ENCODE measurements around the gene ARL13B.
"Not testable (repeated sequence)": the region's sequence is repeated elsewhere in the genome, so short reads cannot be mapped to it uniquely, and the experiment has no call there.

Gene ARL13B

GRCh38 chr3:94001827-94002495, 22.0 kb downstream of the ARL13B start:
- no peak for DNase-seq

GRCh38 chr3:94004301-94004910, 24.5 kb downstream of the ARL13B start:
- DNase-seq = peak; percentile 40

GRCh38 chr3:94008253-94008652, 28.3 kb downstream of the ARL13B start:
- no peak for DNase-seq

GRCh38 chr3:94009608-94010007, 29.7 kb downstream of the ARL13B start:
- DNase-seq = no peak

- DNase-seq = no peak
These were observed 31.3 kb downstream of the ARL13B start for GRCh38 chr3:94011233-94011711.

- no peak for DNase-seq
These were observed 32.2 kb downstream of the ARL13B start for GRCh38 chr3:94012185-94012584.

- DNase-seq = no peak
These were observed 35.1 kb downstream of the ARL13B start for GRCh38 chr3:94015025-94015424.

GRCh38 chr3:94019659-94020058, 39.7 kb downstream of the ARL13B start:
- no peak for DNase-seq

GRCh38 chr3:94020293-94020692, 40.3 kb downstream of the ARL13B start:
- DNase-seq = no peak

GRCh38 chr3:94024385-94024784, 44.4 kb downstream of the ARL13B start:
- DNase-seq = no peak

- DNase-seq = no peak
These were observed 46.7 kb downstream of the ARL13B start for GRCh38 chr3:94026623-94027022.

GRCh38 chr3:94028093-94028837, 48.3 kb downstream of the ARL13B start, which contains the start of gene STX19:
STX19 (minus strand) TSS chr3:94028597; CDS start chr3:94015269, 13,328 bp downstream.
- peak; percentile 14 for DNase-seq

GRCh38 chr3:94036909-94037507, 57.1 kb downstream of the ARL13B start:
- DNase-seq = no peak

- DNase-seq = no peak
These were observed 63.3 kb downstream of the ARL13B start for GRCh38 chr3:94043285-94043684.

- DNase-seq = not testable (repeated sequence)
These were observed 64.4 kb downstream of the ARL13B start for GRCh38 chr3:94044100-94044936.

GRCh38 chr3:94046533-94046932, 66.6 kb downstream of the ARL13B start:
- no peak for DNase-seq

- DNase-seq = no peak
These were observed 69.3 kb downstream of the ARL13B start for GRCh38 chr3:94049267-94049666.

- DNase-seq = no peak
These were observed 70.6 kb downstream of the ARL13B start for GRCh38 chr3:94050546-94050945.

GRCh38 chr3:94061297-94061696, 81.3 kb downstream of the ARL13B start:
- no peak for DNase-seq

GRCh38 chr3:94062513-94063404, 82.8 kb downstream of the ARL13B start, which contains the start of the genes DHFR2 and NSUN3:
DHFR2 (minus strand) TSS chr3:94062916; CDS start chr3:94061511, 1,405 bp downstream.
NSUN3 (plus strand) TSS chr3:94063061; CDS start chr3:94063127, 66 bp downstream.
- peak; percentile 92 for DNase-seq

- DNase-seq = no peak
These were observed 83.7 kb downstream of the ARL13B start for GRCh38 chr3:94063496-94064119.

All from NCI-H1105 (cell line).